Ecto neural progenitor cell (in vitro differentiated cells): Measurements from ENCODE around the gene BRINP2.

Experiments used
- DNase-seq: peaks from one replicate; pipeline ENCODE4 v3.0.0-alpha.2; 2018; ENCODE audit warnings: low spot score

BRINP2 gene

GRCh38 chr1:177219554-177220458 is 49.0 kb downstream of the BRINP2 start:
- DNase-seq, result no peak

DNA sequence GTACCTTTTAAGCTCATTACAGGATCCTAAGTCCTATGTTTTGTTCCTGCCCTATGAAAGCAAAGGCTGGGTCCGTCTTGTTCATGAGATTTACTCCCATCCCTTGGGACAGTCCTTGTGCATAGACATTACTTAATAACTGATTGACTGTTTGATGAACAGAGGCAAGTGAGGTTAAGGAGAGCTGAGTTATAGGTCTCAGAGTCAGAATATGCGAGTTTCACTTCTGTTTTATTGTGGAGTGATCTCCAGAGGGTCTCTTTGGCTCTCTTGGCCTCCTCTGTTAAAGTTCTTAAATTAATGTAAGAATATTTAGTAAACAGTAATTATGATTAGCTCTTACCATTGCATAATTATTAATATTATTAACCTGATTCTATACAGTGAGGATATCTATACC is 52.6 kb downstream of the BRINP2 start:
- DNase-seq, result no peak

DNA sequence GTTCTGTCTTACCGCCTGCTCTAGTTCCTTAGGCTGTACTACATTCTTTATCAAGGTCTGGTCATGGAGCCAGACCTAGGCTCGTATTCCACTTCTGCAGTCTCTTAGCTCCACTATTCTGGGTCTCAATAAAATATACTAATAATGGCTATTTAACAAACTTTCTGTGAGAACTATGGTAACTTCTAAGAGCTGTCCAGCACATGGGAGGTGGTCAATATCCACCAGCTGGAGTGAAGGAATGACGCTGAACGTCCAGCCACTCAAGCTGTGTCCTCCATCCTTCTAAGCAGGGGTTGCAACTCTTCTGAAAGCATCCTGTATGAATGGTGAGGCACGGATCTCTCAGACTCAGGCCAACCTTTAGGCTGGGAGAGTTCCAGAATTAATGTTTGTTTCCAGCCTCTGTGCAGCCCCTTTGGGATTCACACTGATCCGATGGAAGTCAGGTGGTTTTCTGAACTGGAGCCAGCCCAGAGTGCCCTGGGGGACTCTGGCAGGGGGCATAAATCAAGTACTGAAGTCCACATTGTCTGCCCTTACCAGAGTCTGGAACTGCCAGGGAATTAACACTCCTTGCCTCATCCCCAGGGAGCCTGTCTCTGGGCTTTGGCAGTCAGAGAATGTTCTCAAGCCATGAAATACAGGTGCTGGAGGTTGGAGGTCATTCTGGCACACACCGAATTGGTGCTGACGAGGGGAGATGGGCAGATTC is 57.4 kb downstream of the BRINP2 start:
- DNase-seq, result no peak

GRCh38 chr1:177228693-177229065 is 57.9 kb downstream of the BRINP2 start:
- DNase-seq, result no peak

GRCh38 chr1:177229781-177230180 is 59.0 kb downstream of the BRINP2 start:
- no peak for DNase-seq

DNA sequence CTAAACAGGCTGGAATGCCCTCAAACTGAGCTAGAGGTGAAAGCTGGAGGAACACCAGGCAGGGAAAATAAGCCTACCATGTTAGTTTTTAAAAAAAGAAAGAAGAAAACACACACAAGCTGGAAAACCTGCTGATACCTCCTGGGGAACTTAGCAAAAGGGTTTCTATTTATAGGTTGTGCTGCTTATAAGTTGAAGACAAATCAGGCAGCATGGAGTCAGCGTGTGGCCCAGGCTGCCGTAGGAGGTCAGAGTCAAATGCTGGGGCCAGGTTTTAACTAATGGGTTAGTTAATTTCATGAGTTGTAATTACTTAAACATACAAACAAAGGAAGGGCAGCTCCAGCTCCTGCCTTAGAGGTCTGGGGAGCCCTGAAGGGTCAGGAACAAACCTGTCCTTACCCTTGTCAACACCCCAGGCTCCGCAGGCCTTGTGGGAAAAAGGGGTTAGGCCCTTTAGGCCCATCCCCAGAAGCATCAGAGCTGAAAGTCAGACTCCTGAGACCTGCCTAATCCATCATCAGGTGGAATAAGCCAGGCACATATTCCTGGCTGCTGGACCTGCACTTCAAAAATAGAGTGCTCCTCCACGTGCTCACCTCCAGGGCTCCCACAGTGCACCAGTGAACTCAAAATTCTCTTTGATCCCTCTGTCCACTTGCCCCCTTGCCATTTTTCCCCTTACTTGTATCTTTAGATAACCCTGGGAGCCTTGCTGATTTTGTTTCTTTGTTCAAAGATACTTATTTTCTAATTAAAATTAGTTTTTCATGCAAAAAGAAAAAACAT is 59.7 kb downstream of the BRINP2 start:
- DNase-seq, result no peak

DNA sequence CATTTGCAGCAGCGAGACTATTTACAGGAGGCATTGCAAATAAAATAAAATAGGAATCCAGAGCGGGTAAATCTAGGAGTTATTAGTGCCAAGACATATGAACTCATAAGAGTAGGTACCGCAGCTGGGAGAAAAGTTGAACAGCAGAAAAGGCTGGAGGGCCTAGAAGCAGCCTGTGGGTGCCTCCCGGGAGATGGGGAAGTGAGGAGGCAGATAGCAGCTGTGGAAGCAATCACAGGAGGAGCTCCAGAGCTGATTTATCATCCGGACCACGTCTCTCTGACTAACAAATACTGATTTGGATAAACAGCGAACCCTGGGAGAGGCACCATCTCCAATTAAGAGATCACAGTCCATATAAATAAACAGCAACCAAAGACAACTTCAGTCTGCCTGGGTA is 64.6 kb downstream of the BRINP2 start:
- no peak for DNase-seq

DNA sequence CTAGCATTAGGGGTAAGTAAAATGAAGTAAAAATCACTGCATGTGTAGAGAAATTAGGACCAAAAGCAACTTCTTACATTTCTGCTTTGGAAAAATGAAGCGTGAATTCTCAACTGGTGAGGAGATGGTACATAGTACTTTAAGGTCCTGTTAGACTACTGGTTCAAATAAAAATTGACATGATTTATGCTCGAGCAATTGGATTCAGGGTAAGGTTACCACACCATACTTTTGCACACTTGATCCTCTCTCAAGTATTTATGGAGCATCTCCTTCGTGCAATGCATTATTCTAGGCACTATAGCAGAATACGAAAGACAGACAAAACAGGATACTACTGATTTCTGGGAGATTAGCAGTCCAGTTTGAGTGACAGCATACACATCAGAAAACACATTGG is 66.2 kb downstream of the BRINP2 start:
- DNase-seq, result no peak

DNA sequence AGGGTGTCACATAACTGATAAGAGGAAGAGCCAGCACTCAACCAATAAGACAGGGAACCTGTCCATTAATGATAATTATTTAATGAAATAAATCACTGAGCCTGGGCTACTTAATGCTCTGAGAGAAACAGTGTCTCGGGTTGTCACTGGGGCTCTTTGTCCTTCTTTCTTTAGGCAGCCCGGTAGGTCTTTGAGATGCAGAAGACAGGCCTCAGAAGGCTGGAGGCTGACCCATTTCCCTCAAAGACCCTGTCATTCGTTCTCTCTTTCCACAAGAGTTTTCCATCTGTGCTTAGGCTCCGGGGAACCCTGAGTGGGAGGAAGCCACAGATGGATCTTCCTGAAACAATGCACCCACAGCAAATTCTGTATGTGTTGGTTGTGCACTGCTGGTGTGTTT is 68.2 kb downstream of the BRINP2 start:
- no peak for DNase-seq

DNA sequence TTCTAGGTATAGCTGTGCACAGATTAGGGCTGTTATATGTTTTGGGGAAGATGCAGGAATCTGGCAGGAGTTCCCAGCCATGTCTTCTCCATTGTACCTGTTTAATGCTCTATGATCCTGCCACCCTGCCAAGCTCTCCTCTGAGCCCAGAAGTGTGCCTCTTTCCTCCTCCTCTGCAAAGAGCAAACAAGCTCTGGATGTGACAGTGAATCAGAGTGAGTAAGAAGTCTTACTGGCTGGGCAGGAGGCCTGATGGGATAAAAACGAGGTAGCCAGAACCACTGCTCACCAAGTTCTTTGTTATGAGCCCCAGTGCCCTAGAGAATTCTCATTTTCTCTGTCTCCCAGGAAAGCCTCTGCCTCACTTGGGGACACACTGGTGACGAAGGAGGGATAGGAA is 69.0 kb downstream of the BRINP2 start:
- no peak for DNase-seq

DNA sequence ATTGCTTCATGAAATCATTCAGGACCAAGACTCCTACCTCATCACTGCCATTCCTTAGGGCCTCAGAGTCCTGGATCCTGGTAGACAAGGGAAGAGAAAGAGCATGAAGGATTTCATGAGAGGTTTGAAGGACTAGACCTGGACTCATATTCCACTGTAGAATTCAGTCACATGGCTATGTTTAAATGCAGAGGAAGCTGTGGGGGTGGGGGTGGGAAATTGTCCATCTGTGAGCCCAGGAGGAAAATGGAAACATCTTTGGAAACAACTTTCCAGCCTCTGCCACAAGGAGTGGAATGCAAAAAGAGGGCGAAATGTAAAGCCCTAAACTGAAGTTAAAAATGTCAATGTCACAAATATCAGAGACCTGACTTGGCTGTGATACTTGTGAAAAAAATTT is 73.0 kb downstream of the BRINP2 start:
- no peak for DNase-seq

DNA sequence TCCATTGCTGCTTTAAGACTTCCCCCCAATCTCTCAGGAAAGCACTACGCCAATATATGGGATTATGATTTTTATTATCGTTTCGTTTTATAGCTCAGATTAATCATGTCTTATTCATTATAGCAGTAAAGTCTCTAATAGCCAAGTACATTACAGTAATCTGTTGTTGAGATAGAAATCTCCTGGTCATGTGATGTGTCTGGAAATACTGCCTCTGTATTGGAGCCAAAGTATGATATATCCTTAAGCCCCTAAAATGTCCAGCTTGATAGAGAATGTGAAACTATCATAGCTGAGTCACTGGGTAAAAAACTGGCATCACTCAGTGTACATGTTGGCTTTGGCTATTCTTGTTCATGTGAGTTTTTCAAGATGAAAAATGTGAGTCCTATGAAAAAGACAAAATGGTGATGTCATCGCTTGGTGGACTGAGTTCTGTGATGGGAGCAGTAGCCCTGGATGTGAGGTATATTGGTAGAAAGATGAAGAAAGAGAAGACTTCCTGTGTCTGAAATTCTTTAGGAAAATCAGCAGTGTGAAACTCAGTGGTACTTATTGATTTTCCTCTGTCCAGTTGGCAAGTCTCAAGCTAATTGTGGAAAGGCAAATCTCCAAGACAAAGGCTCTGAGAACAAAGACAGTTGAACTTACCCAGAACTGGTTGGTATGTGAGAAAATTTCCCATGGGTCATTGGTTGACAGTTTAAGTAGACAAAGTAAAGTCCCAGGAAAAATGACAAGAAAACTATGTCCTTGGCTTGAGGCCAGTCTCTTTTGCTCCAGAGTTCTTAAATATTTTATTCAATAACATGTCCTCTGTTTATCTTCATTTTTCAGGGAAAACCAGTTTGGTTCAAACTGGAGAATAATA is 76.2 kb downstream of the BRINP2 start:
- no peak for DNase-seq

- DNase-seq, result no peak
Observed at GRCh38 chr1:177247623-177248176, 76.9 kb downstream of the BRINP2 start.

DNA sequence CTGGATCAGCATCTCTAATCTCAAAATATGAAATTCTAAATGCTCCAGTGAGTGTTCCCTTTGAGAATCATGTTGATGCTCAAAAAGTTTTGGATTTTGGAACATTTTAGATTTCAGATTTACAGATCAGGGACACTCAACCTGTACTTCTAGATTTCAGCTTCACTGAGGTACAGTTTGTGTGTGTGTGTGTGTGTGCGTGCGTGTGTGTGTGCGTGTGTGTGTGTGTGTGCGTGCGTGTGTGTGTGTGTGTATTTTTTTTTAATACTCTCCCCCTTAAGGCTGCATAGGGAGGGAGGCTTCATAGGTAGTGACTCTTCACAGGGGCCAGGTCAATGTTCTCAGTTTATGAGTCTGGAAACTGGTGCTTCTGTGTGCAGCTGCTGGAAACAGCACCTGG is 77.5 kb downstream of the BRINP2 start:
- DNase-seq, result no peak

DNA sequence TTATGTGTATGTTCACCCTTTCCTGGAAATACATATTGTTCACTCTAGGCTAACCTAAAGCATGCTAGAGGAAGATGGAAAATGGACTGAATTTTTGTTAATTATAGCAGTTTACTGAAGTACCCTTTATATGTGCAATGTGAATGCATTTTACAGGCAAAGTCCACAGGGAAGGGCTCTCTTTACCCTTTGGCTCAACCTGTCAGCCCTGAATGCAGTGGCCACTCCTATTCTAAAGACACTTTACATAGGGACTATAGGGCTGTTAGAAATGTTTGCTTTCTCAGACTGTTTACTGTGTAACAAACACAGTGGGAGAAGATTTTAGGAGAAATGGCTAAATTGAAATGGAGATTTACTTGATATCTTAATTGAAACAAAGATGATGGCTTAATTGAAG is 78.5 kb downstream of the BRINP2 start:
- no peak for DNase-seq

GRCh38 chr1:177252877-177253276 is 82.1 kb downstream of the BRINP2 start:
- no peak for DNase-seq

GRCh38 chr1:177255411-177255810 is 84.7 kb downstream of the BRINP2 start:
- DNase-seq, result no peak

DNA sequence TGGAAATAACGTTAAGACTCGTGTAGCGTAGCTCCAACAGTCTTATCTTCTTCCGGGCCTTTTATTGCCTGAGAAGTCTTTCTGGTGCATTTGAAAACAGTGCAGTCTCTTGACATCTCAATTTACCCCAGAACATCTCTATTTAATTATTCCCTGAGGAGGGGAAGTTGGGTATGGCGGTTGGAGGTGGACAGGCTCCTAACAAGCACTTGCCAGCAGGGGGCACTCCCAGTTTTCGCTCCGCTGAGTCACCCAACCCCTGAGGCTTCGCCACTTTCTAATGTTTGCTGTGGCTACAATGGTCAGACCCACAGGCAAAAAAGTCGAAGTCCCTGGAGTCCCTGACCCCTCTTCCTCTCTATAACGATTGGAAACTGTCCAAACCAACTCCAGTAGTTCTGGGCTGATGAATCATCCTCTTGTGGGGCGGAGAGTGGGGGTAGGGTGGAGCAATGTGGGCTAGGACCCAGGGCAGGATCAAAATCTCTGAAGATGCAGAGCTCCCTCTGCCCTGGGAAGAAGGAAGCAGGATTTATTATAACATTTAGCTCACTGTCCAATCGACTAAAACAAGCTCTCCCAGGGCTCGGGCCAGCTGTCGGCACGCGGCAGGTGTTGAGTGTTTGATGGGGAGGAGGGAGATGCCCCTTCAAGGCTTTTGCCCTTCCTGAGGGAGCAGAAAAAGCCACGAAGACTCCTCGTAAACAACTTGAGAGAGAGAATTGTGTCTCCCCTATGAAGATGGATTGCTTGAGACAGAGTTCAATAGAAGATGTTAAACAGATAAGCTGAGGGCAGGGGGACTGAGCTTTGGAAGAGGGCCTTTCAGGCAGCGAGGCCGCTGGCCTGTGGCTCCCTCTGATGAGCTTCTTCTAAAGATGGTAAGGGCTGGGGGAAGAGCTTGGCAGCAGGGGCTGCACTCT is 85.7 kb downstream of the BRINP2 start:
- peak; percentile 78 for DNase-seq

- no peak for DNase-seq
Observed at GRCh38 chr1:177257128-177257527, 86.4 kb downstream of the BRINP2 start.

DNA sequence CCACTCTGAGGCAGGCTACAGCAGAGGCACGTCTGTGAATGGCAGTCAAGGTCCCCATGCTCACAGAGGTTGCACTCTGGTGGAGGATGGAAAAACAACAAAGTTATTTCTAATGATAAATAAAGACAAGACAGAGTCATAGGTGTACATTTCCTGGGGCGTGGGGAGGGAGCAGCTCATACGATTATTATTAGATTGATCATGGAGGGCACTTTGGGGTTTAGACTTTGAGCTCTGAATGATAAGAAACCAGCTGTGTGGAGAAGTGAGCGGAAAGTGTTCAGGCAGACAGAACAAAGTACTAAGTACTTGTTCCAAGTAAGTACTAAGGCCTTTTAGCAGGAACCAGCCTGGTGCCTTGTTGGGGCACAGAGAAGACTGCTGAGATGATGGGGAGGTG is 86.8 kb downstream of the BRINP2 start:
- no peak for DNase-seq
